ENCODE results near the gene HOTAIR. TPM values are rescaled to one million over a fixed set of nuclear protein-coding genes. Genes with fewer than 3 reads are reported as not detected.

Gene HOTAIR
- total RNA-seq, 1 experiment from 2014 or later: not detected

GRCh38 chr12:53942467-53942997 is 32.2 kb downstream of the HOTAIR start:
- H3K4me3 Mint-ChIP-seq (ENCODE audit: low read depth, unreplicated experiment): no peak overlapping the region
- H3K9me3 Mint-ChIP-seq (ENCODE audit: low read depth, unreplicated experiment): no peaks in the 10 kb centered on the region
- H3K4me1 Mint-ChIP-seq (ENCODE audit: low read depth, unreplicated experiment): no peaks in the 10 kb centered on the region
- H3K36me3 Mint-ChIP-seq (ENCODE audit: insufficient read depth, unreplicated experiment): no peaks in the 10 kb centered on the region
- CTCF ChIA-PET: no interaction called here
- TF ChIP-seq CTCF (IDR thresholded peaks at IDR 0.05; ENCODE audit: unreplicated experiment): no peak
- intact Hi-C loops (cut with micrococcal nuclease; ENCODE audit: unreplicated experiment): no loop called here
- H3K27ac Mint-ChIP-seq (ENCODE audit: unreplicated experiment): no peak overlapping the region
- peaks cover 97% of the 10 kb centered on the region for H3K27me3 Mint-ChIP-seq (ENCODE audit: unreplicated experiment)
- DNase-seq: no peak
- no TSS peak for BruUV-seq (replicated peaks)

- Mint-ChIP-seq H3K27ac (ENCODE audit: unreplicated experiment) (no peak overlapping the region), H3K36me3 (ENCODE audit: insufficient read depth, unreplicated experiment) (no peaks in the 10 kb centered on the region), H3K4me3 (ENCODE audit: low read depth, unreplicated experiment) (no peak overlapping the region), H3K4me1 (ENCODE audit: low read depth, unreplicated experiment) (no peaks in the 10 kb centered on the region), H3K27me3 (ENCODE audit: unreplicated experiment) (peaks cover 97% of the 10 kb centered on the region), H3K9me3 (ENCODE audit: low read depth, unreplicated experiment) (no peaks in the 10 kb centered on the region)
- intact Hi-C loops (cut with micrococcal nuclease; ENCODE audit: unreplicated experiment): no loop called here
- BruUV-seq (replicated peaks): no TSS peak
- TF ChIP-seq CTCF (IDR thresholded peaks at IDR 0.05; ENCODE audit: unreplicated experiment): no peak
- no peak for DNase-seq
- CTCF ChIA-PET: interaction anchor here (0.6 to 0.9 kb wide), 2 partner anchors 23 to 261 kb away, joined by 3 read pairs; no protein-coding TSS in a partner anchor
These were observed 33.0 kb downstream of the HOTAIR start for GRCh38 chr12:53941750-53942149.

- Mint-ChIP-seq H3K27ac (ENCODE audit: unreplicated experiment) (no peak overlapping the region), H3K36me3 (ENCODE audit: insufficient read depth, unreplicated experiment) (no peaks in the 10 kb centered on the region), H3K27me3 (ENCODE audit: unreplicated experiment) (peaks cover 97% of the 10 kb centered on the region), H3K4me1 (ENCODE audit: low read depth, unreplicated experiment) (no peaks in the 10 kb centered on the region), H3K9me3 (ENCODE audit: low read depth, unreplicated experiment) (no peaks in the 10 kb centered on the region), H3K4me3 (ENCODE audit: low read depth, unreplicated experiment) (no peak overlapping the region)
- CTCF ChIA-PET: interaction anchor here (0.6 to 0.9 kb wide), 2 partner anchors 23 to 262 kb away, joined by 3 read pairs; no protein-coding TSS in a partner anchor
- intact Hi-C loops (cut with micrococcal nuclease; ENCODE audit: unreplicated experiment): no loop called here
- TF ChIP-seq CTCF (IDR thresholded peaks at IDR 0.05; ENCODE audit: unreplicated experiment): no peak
- no peak for DNase-seq
- no TSS peak for BruUV-seq (replicated peaks)
These were observed 33.6 kb downstream of the HOTAIR start for GRCh38 chr12:53941187-53941586.

- H3K27me3 Mint-ChIP-seq (ENCODE audit: unreplicated experiment): peaks cover 97% of the 10 kb centered on the region
- no peak overlapping the region for H3K4me3 Mint-ChIP-seq (ENCODE audit: low read depth, unreplicated experiment)
- no peaks in the 10 kb centered on the region for H3K4me1 Mint-ChIP-seq (ENCODE audit: low read depth, unreplicated experiment)
- DNase-seq: no peak
- H3K9me3 Mint-ChIP-seq (ENCODE audit: low read depth, unreplicated experiment): no peaks in the 10 kb centered on the region
- CTCF ChIA-PET: no interaction called here
- BruUV-seq (replicated peaks): no TSS peak
- no peak overlapping the region for H3K27ac Mint-ChIP-seq (ENCODE audit: unreplicated experiment)
- TF ChIP-seq CTCF (IDR thresholded peaks at IDR 0.05; ENCODE audit: unreplicated experiment): no peak
- H3K36me3 Mint-ChIP-seq (ENCODE audit: insufficient read depth, unreplicated experiment): no peaks in the 10 kb centered on the region
- intact Hi-C loops (cut with micrococcal nuclease; ENCODE audit: unreplicated experiment): no loop called here
These were observed 34.2 kb downstream of the HOTAIR start for GRCh38 chr12:53940443-53941014.

Measured in Calu3 (cell line).